HG03558 (cell line): Measurements from ENCODE around the gene APOL4.
"Not testable (repeated sequence)": the region's sequence is repeated elsewhere in the genome, so short reads cannot be mapped to it uniquely, and the experiment has no call there.

Source experiments
- ATAC-seq: cut with Tn5 transposase; IDR thresholded peaks from one replicate; pipeline ENCODE4 v1.9.1; 2021; ENCODE audit warnings: moderate number of reproducible peaks; ENCODE audit not compliant: unreplicated experiment; ENCODE audit errors: extremely low read depth

APOL4 gene

GRCh38 chr22:36160499-36160942 lies 41.1 kb downstream of the APOL4 start, which contains the start of gene APOL3:
Gene APOL3 (minus strand): TSS chr22:36160755. CDS start chr22:36149055, 11,700 bp downstream.
- ATAC-seq = no peak

DNA sequence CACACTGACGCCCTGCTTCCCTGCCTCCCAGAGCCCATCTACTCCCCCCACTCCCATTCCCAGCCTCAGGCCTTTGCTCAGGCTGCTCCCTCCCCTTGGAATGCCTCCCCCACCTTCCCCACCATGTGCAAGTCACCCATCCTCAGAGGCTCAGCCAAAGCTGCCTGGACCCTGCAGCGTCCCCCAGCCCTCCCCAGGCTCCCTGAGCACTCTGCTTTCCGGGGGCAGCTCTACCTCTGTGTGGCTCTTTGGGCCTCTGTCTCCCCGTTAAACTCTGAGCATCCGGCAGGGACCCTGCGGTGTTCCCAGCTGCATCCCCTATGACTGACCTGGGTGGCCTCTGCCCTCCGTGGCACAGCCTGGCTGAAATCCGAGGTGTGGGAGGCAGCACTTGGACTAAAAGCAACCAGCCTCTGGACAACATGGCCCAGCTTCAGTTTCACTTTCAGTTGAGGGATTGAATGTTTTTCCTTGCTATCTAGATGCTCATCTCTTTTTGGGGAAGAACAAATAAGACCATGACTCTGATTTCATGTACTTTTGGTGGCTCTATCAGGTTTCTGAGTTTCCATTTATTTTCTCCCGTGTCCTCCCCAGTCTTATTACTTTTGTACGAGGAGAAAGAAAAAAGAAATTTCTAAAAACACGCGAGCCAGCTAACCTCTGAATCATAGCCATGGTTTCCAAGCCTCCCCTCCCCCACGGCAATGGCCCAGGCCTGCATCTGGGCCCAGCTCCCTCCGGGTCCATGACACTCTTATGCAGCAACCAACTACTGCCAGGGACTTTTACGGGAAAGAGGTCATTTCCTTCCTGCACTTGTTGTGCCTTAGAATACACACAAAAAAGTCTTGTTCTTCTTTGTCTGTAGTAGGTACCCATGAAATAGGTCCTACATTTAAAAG lies 44.8 kb downstream of the APOL4 start:
- no peak for ATAC-seq

DNA sequence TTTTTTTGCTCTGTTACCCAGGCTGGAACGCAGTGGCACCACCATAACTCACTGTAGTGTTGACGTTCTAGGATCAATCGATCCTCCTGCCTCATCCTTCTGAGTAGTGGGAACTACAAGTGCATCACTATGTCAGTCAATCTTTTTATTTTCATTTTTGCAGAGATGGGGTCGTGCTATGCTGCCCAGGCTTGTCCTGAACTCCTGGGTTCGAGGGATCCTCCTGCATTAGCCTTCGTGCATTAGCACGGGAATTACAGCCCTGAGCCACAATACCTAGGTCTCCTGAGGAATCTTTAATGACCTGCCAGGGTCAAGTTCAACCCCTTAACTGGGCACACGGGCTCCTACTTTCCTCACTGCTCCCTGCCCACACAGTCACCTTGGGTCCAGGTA lies 45.5 kb downstream of the APOL4 start:
- no peak for ATAC-seq

GRCh38 chr22:36155702-36156101 lies 45.9 kb downstream of the APOL4 start:
- ATAC-seq = no peak

GRCh38 chr22:36154423-36154945 lies 47.1 kb downstream of the APOL4 start:
- no peak for ATAC-seq

DNA sequence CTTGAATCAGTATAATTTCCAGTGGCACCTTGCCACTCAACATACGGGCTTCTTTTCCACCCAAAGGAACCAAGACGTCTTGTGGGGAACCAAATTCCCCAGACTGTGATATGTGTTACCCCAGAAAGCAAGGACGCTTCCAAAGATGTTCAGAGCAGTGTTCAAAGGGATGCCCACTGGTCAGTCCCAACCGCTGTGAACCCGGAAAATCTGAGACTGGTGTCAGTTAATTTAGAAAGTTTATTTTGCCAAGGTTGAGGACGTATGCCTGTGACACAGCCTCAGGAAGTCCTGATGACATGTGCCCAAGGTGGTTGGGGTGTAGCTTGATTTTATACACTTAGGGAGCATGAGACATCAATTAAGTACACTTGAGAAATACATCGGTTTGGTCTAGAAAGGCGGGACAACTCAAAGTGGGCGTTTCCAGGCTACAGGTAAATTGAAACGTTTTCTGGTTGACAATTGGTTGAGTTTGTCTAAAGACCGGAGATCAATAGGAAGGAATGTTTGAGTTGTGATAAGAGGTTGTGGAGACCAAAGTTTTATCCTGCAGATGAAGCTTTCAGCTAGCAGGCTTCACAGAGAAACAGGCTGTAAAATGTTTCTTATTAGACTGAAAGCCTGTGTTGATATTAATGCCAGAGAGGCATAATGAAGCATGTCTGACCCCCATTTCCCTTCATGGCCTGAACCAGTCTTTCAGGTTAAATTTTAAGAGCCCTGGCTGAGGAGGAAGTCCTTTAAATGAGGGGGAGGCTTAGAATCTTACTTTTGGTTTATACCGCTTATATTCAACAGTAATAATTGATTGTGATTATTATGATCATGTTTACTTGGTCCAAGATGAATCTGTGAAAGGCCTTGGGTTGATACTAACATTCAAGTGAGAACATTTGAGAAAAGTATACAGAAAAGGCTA lies 47.8 kb downstream of the APOL4 start:
- no peak for ATAC-seq

DNA sequence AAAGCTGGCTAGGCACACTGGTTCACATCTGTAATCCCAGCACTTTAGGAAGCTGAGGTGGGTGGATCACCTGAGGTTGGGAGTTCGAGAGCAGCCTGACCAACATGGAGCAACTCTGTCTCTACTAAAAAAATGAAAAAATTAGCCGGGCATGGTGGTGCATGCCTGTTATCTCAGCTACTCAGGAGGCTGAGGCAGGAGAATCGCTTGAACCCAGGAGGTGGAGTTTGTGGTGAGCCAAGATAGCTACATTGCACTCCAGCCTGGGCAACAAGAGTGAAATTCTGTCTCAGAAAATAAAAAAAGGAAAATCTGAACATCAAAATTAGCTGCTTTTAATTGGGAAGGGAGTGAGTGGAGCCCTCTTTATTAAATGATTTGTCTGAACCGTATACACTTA lies 48.8 kb downstream of the APOL4 start:
- not testable (repeated sequence) for ATAC-seq

DNA sequence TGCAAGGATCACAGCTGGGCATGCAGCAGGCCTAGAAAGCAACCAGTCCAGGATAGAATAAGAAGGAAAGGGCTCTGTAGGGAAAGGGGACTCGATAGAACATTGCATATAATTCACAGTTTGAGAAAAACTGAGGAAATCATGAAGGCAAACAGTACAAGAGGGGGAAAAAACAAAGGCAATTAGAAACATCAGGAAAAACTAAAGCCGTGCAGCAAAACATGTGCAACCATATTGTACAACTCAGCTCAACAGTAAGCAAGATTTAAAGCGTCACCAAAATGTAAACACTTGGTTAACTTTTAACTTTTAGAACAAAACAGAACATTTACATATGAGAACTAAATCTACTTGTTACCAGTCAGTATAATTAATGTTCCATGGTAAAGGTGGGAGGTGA lies 49.5 kb downstream of the APOL4 start:
- no peak for ATAC-seq

GRCh38 chr22:36151006-36151595 lies 50.5 kb downstream of the APOL4 start:
- ATAC-seq = no peak

DNA sequence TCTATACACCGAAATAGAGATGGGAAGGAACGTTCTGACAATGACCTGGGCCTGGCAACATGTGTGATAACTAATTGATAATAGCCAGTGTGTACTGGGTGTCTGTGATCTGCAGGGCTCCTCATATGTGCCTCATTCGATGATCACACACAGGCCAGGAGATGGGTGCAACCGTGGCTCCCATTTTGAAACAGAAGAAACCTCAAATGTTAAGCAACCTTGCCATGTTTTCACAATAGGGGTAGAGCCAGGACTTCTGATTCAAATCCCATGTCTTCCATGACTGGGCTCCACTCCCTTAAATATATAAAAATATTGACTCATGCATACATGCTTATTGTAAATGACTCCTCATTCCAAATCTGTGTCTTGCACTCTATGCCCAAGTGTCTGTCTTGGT lies 52.2 kb downstream of the APOL4 start:
- no peak for ATAC-seq

DNA sequence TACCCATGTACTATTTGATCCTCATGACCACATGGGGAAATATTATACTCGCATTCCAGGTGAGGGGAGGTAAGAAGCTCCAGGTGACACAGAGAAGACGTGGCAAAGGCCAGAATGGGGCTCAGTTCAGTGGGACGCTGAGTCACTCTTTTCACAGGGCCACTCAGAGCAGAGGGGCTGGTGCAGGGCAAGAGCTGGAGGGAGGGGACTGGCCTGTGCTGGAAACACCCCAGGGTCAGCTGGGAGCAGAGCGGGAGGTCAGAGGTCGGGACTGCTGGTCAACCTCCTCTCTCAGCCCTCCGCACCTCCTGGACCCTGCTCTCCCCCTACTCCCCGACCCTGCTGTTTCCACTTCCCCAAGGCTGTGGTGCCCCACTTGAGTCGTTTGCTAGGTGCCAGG lies 53.2 kb downstream of the APOL4 start:
- no peak for ATAC-seq

- ATAC-seq = no peak
Observed at GRCh38 chr22:36147196-36147791, 54.3 kb downstream of the APOL4 start.

DNA sequence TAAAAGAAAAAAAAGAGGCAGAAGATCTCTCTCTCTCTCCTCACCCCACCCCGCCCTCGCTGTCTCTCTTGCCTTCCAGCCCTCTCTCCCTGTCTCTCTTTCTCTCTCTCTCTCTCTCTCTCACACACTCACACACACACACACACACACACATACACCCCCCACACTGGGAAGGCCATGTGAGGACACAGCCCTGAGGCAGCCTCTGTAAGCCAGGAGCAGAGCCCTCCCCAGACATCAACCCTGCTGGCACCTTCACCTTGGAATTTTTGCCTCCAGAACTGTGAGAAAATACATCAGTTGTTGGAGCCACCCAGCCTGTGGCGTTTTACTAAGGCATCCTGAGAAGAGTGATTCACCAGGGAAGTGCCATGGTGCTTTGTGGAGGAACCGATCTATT lies 55.7 kb downstream of the APOL4 start:
- ATAC-seq = no peak

DNA sequence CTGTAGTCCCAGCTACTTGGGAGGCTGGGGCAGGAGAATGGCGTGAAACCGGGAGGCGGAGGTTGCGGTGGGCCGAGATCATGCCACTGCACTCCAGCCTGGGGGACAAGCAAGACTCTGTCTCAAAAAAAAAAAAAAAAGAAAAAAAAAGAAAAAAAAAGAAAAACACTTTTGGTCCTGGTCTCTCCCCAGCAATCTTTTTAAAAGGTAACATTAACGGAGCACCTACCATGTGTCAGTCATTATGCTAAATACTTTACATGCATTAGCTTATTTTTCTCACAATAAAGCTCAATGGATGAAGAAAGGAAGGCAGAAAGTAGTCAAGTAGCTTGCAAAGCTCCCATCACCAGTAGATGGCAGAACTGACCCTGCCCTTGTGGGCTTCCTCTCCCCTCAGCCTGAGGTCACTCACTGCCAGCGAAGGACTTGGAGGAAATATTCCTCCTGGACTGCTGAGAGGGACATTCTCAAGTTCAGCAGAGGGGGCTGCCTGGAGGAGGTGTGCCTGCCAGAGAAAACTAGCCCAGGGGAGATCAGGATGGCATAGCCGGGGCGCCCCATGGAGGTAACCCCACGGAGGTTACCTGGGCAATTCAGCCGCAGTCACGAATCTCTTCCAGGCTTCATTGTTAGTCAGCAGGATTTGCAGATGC lies 56.6 kb downstream of the APOL4 start:
- no peak for ATAC-seq

DNA sequence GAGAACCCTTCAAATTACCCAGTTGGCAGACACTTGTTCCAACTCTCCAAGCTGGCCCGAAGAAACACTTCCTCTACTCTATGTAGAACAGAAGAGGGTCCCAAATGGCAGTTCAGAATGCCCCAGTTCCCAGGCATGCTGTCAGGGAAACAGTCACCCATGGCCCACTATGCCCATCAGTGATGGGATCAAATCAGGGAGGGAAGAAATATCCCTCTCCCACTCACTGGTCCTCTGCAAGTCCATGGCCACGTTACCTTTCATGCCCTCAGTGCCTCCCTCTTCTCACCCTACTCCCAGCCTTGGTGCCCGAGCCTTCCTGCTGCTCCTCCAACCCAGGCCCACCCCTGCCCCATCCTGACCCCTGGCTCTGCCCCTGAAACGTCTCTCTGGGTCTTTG lies 57.7 kb downstream of the APOL4 start:
- no peak for ATAC-seq

GRCh38 chr22:36143066-36143815 lies 58.4 kb downstream of the APOL4 start:
- no peak for ATAC-seq

DNA sequence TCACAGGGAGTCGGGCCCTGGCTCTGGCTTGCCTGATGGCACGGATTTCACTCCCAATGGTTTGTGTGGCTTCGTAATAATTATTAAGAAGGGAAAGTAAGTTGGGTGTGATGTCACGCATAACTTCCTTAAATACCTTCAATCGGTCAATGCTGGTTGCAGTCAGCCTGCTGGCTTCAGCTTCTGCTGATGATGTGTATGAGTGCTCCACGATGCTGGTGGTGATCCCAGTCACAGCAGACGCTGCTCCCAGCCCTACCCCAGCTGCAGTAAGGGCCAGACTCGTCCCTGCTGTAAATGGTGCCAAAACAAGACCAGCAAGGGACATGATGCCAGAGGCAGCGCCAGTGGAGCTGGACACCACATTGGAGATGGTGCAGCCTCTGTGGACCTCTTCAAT lies 60.1 kb downstream of the APOL4 start:
- no peak for ATAC-seq
